ENCODE results near the gene SDK2.

SDK2 gene

DNA sequence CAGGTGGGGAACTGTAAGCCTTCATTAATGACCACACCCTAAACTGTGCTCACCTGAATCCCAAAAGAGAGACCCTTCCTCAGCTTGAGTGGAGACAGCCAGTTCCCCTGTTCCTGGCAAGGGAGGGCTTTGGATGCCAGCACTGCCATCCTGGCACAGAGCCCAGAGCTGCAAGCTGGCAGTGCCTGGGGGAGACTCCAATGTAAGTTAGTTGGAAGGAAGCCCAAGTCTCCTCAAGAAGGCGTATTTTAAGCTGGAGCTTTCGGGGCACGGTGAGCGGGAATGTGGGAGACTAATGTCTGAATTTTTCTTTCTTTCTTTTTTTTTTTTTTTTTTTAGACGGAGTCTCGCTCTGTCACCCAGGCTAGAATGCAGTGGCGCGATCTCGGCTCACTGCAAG, 337.1 kb downstream of the SDK2 start:
- DNase-seq (ENCODE audit: low read depth in 3 of 3): no peak

GRCh38 chr17:73305845-73306836, 338.1 kb downstream of the SDK2 start:
- DNase-seq (ENCODE audit: low read depth in 3 of 3): no peak

DNA sequence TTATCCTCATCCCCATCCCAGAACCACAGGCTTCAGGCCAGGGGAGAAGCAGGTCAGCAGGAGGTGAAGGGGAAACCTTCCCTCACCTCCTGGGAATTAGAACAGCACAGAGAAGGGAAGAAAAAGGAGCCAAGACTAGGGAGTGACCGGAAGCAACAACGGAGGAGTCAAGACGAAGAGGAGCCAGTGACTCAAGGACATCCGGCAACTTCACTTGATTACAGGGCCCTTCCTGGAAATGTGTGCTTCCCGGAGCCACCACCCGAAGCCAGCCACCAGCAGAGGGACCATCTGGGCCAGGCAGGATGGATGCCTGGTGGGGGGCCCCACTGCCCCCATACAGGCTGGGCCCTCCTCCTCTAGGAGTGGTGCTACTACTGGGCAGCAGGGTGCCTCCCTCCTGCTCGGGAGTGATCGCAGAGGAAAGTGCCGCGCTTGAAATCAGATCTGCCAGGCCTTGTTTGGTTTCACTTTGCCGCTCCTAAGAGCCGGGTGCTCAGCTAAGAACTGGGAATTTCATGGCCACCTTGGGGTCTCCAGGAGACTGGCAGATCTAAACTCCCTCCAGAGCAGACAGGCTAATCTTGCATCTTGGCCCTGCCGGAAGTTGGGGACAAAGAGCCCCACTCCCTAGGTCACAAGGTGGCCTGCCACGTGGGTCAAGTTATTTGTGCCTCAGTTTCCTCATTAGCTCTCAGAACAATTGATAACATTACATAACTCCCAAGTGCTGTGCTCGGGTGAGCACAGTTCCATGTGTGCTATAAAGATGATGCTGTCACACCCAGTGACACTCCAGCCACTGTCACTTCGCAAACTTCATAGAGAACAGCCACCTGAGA, 339.1 kb downstream of the SDK2 start:
- no peak for DNase-seq (ENCODE audit: low read depth in 3 of 3)

GRCh38 chr17:73304438-73304837, 339.8 kb downstream of the SDK2 start:
- DNase-seq (ENCODE audit: low read depth in 3 of 3): no peak

GRCh38 chr17:73302189-73302588, 342.1 kb downstream of the SDK2 start:
- no peak for DNase-seq (ENCODE audit: low read depth in 3 of 3)

- no peak for DNase-seq (ENCODE audit: low read depth in 3 of 3)
Observed at GRCh38 chr17:73301369-73301768, 342.9 kb downstream of the SDK2 start.

- DNase-seq (ENCODE audit: low read depth in 3 of 3): no peak
Observed at GRCh38 chr17:73300392-73300791, 343.9 kb downstream of the SDK2 start.

GRCh38 chr17:73297934-73298861, 346.0 kb downstream of the SDK2 start:
- DNase-seq (ENCODE audit: low read depth in 3 of 3): no peak

DNA sequence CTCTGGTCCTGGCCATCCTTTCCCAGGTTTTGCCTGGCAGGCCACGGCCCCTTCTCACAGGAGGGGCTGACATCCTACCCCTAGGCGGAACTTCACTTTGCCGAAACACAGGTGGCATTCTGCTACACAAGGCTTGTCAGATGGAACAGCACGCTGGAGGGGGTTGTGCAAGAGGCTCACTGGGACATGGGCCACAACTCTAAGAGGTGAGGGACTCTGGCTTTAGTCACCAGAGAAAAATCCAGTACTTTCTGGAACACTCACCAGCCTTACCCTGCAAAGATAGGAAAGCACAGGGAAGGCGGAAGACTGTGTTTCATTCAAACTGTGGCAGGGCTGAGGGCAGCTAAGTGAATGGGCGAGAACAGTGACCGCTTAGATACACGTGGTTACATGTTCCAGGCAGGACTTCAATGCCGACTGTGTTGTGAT, 350.7 kb downstream of the SDK2 start:
- no peak for DNase-seq (ENCODE audit: low read depth in 3 of 3)

DNA sequence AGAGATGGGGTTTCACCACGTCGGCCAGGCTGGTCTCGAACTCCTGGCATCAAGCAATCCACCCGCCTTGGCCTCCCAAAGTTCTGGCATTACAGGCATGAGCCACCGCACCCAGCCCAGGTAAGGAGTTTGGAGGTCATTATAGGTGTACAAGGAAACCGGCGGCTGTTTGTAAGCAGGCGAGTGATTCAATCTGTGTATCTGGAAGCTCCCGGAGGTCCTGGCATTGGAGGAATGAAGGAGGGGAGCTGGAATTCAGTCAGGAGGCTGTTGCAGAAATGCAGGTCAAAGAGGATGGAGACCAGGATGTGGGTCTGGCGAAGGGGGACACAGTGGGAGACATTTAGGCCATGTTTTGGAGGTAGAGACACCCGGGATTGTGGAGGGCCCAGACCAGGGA, 351.2 kb downstream of the SDK2 start:
- DNase-seq (ENCODE audit: low read depth in 3 of 3): no peak

GRCh38 chr17:73292031-73292531, 352.2 kb downstream of the SDK2 start:
- DNase-seq (ENCODE audit: low read depth in 3 of 3): no peak

DNA sequence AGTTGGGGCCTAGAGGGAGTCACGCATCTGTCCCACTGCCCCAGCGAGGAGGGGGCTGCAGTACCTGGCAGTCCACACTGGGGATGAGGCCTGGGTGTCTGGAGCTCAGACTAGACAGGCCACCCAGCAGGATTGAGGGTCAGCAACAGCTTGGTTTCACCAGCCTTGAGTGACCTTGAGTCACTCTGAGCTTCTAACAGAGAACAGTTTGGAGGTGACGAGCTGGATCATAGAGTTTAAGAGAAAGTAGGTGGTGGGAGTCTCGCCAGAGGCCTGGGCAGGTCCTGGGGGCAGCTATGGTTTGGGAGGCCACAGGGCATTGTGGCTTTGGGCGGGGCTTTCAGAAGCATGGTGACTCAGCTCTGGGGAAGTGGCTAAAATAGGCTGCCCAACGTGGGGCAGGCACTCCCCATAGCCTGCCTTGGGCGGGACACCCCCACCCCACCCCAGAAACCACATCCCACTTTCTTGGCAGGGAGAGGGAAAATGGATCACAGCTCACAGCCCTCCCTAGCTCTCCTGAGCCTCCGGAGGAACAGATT, 352.9 kb downstream of the SDK2 start:
- DNase-seq (ENCODE audit: low read depth in 3 of 3): no peak

DNA sequence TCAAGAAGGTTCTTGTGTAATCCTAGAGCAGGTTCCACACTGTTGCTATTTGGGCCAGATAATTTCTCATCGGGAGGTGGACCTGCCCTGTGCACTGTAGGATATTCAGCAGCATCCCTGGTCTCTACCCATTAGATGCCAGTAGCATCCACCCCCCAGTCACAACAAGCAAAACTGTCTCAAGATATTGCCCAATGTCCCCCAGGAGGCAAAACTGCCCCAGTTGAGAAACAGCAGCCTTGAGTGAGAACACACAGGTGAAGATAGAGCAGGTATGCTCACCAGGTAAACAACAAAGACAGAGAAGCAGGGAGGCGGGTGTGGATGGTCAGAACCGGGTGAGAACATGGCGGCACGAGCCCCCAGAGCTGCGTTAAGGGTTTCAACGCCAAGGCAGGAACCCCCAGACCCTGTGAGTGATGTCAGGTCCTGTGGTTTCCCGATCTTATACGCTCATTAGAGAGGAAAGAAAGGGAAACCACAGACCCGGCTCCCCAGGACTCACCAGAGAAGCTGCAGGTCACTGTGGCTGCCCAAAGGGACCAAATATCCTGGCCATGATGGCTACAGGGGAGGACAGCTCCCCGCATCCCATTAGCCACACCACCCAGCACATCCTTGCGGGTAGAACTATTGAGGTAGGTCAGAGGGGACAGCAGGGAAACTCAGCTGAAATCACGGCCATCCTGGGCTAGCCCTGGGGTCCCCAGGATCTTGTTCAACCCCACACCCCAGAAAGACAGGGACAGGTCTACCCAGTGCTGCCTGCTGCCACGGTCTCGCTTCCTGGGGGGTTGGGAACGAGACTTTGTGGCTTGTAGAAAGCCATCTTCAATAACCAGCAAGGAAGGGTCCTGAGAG, 353.6 kb downstream of the SDK2 start:
- no peak for DNase-seq (ENCODE audit: low read depth in 3 of 3)

GRCh38 chr17:73289549-73290254, 354.5 kb downstream of the SDK2 start:
- DNase-seq (ENCODE audit: low read depth in 3 of 3): no peak

DNA sequence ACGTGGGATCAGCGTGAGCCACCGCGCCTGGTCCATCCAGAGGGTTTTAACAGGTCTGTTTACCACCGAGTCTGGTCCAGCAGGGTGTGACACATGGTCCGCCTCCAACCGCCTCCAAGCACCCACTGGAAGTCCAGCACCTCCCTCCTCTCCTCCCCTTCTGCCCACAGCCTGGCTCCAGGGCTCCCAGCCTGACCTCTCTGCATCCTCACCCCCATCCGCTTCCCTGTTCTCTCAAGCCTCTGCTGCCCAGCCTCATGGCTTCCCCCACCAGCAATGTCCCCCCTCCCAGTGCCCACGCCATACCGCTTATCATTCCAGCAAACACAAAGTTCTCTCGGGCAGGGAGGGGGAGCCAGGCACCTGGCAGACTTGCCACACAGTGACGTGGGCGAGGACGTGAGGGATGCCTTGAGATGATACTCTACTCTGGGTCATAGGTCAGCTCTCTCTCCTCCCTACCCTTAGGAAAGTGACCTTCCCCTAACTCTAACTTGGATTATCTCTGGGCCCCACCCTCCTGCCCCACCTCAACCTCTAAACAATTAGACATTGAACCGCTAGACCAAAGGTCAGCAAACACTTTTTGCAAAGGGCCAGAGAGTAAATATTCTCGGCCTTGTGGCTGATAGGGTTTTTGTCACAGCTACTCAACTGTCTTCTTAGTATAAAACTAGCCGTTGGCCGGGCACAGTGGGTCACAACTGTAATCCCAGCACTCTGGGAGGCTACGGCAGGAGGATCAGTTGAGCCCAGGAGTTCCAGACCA, 355.5 kb downstream of the SDK2 start:
- no peak for DNase-seq (ENCODE audit: low read depth in 3 of 3)

- no peak for DNase-seq (ENCODE audit: low read depth in 3 of 3)
Observed at GRCh38 chr17:73286863-73287296, 357.4 kb downstream of the SDK2 start.

GRCh38 chr17:73285916-73286862, 358.1 kb downstream of the SDK2 start:
- no peak for DNase-seq (ENCODE audit: low read depth in 3 of 3)

GRCh38 chr17:73285603-73285908, 358.7 kb downstream of the SDK2 start:
- DNase-seq (ENCODE audit: low read depth in 3 of 3): no peak

Data from stimulated activated CD4-positive, alpha-beta T cell treated with anti-CD3 and anti-CD28 coated beads, TNF-alpha, amount 100 ng/mL, for 4 hours (primary cell).